ENCODE results near the gene FGF14.

Gene FGF14

GRCh38 chr13:101673360-101674105 is 728.3 kb downstream of the FGF14 start:
- DNase-seq (ENCODE audit: low read depth, low spot score), result no peak

DNA sequence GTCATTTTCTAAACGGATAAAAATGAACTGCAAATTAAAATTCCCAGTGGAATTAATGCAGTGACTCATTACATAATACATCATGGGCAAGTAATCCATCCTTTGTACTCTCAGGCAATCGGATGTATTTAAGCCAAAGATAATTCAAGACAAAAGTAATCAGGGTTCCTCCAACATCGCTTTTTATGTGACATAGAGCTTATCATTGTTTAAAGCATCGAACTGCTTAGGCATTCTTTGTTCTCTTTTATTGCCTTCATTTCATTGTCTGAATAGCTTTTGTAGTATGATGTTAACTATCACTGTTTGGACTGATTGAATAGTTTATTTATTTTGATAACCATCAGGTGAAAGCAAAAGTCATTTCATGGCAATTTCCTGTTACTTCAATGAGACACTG is 740.0 kb downstream of the FGF14 start:
- no peak for DNase-seq (ENCODE audit: low read depth, low spot score)

Data from iPS DF 19.7 (cell line).